Hair follicle dermal papilla cell (primary cell): ENCODE data around the gene TOMT. TPM values are rescaled to one million over a fixed set of nuclear protein-coding genes. Genes with fewer than 3 reads are reported as not detected.

ENCODE experiments used
- small RNA-seq: library from RNA; depleted of rRNA; stranded (forward); fragments of <200 nt; gene quantifications from one replicate; pipeline ENCODE3, GENCODE V24; 2012
- total RNA-seq: library from RNA; depleted of rRNA; stranded (reverse); fragments of >200 nt; gene quantifications from 2 replicates; pipeline ENCODE4 v1.2.3, GENCODE V29; 2012

The TOMT gene
- total RNA-seq, result not detected in 2 replicates

DNA sequence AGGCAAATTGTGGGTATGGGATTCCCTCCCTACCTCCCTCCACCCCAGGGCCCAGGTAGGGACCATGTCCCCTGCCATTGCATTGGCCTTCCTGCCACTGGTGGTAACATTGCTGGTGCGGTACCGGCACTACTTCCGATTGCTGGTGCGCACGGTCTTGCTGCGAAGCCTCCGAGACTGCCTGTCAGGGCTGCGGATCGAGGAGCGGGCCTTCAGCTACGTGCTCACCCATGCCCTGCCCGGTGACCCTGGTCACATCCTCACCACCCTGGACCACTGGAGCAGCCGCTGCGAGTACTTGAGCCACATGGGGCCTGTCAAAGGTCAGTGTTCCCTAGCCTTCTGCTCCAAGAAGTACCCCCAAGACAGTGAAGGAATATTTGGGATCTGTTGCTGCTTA lies at the start of gene TOMT:
TSS of gene TOMT (plus strand) at position 37 of the 400 bp plus-strand sequence. CDS start at position 65, 28 bp downstream.

GRCh38 chr11:72080326-72081183 lies 25.2 kb upstream of the TOMT start, which contains the start of the genes LRRC51 and NUMA1:
LRRC51 (plus strand) TSS chr11:72080850; CDS start chr11:72089084, 8,234 bp downstream.
NUMA1 (minus strand) TSS chr11:72080542; CDS start chr11:72035943, 44,599 bp downstream.

DNA sequence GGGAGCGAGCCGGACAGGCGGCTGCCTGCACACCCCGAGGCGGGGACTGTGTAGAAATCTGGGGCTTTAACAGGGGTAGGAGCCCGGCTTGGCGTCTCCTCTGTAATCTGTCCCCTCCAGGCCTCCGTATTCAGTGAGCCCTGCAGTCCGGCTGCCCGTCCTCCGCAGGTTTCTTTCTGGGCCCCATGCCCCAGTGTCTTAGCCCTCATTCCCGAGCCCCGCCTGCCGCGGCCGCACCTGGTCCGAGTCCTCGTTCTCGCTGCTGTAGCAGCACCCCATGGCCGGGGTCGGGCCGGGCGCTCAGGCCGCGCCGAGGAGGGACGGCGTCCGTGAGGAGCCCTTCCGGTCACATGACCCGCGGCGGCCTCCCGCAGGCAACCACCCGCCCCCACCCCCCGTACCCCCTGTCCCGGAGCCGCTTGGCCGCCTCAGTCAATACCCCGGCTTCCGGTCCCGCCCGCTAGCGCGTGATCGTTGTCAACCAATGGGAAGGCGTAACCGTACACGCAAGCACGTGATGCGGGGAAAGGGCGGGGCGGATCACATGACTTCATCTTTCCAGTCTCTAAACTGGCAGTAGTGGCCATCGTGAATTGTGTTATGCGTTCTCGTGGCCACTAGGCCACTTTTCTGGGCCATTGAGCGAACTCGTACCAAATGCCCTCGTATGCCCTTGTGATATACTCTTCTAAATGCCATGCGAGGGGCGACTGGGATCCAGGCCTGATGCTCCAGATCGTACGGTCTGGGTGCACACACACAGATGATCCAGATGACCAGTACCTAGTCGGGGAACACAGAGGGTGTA lies 2.6 kb upstream of the TOMT start, which contains the start of gene LAMTOR1:
TSS of gene LAMTOR1 (minus strand) at position 352 of the 808 bp plus-strand sequence. CDS start at position 279, 73 bp downstream.

DNA sequence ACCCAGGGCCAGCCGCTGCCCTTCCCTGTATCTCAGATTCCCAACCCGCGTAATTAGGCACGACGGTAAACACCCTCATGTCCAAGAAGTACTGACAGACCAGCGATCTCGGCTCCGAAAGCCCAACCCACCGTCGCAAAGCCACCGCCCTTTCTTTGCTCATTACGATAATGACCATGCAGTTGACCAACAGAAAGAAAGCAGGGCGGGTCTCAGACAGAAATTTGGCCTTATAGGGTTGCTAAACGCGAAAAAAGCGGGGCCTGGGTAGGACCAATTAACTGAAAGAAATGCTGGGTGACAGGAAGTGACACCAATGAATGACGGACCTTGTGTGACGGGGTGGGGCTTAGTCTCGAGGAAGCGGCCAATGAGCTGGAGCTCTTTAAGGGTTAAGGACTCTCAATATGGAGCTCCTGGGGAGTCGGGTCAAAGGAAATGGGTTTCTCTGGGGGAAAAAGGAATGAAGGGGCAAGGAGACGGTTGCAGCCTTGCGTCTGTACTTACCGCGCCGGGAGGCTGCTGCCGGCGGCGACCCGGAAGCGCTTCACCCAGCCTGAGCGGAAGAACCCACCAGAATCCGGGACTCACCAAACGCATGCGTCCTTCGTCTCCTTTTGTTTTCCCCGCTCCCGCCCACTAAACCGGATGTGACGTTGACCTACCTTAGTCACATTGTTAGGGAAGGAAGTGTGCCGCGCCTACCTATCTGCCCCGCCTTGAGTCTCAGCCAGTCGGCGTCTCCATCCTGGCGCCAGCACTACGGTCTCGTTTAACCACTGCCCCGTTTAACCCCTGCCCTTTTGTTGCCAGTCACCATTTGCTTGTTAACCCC lies 6.6 kb downstream of the TOMT start, which contains the start of gene ANAPC15:
TSS of gene ANAPC15 (minus strand) at position 553 of the 835 bp plus-strand sequence. CDS start 1,419 bp downstream, outside the sequence.

GRCh38 chr11:72135473-72135872 lies 29.7 kb downstream of the TOMT start, which contains the start of gene FOLR3:
FOLR3 (plus strand) TSS chr11:72135725; CDS start chr11:72135953, 228 bp downstream.

Small RNA genes lying within 50 kb of the gene (small RNA-seq; reads per million reads assigned to genes)
- not detected for gene MIR3165

Other genes with a start within 250 kb of the TOMT start
- not detected in 2 replicates for gene DEFB131B, start 227.5 kb upstream of the TOMT start, total RNA-seq
- gene XNDC1N, start 177.3 kb upstream of the TOMT start, total RNA-seq, result 5.6 and 10.4 TPM in 2 replicates
- gene RNF121, start 176.9 kb upstream of the TOMT start, total RNA-seq, result 32.7 and 33.3 TPM in 2 replicates
- gene IL18BP, start 107.0 kb upstream of the TOMT start, total RNA-seq, result 2.9 and 3.9 TPM in 2 replicates
- gene NUMA1, start 25.4 kb upstream of the TOMT start, total RNA-seq, result 247 and 272 TPM in 2 replicates
- gene LRRC51, start 25.1 kb upstream of the TOMT start, total RNA-seq, result 6.0 and 6.3 TPM in 2 replicates
- 113 and 119 TPM in 2 replicates for gene LAMTOR1, start 2.6 kb upstream of the TOMT start, total RNA-seq
- gene ANAPC15, start 6.8 kb downstream of the TOMT start, total RNA-seq, result 11.4 and 18.0 TPM in 2 replicates
- gene FOLR3, start 29.8 kb downstream of the TOMT start, total RNA-seq, result 0.49 TPM in 1 of 2 replicates, not detected in the other
- 0.24 and 0.32 TPM in 2 replicates for gene FOLR1, start 86.2 kb downstream of the TOMT start, total RNA-seq
- gene FOLR2, start 110.9 kb downstream of the TOMT start, total RNA-seq, result not detected in 2 replicates
- gene INPPL1, start 118.8 kb downstream of the TOMT start, total RNA-seq, result 108 and 141 TPM in 2 replicates
- not detected in 2 replicates for gene PHOX2A, start 138.3 kb downstream of the TOMT start, total RNA-seq